HEK293 (cell line): ENCODE data around the gene XPA.

Experiments
- GLIS2 ChIP-seq: fragments of 450-650 bp; formaldehyde crosslinking; IDR thresholded peaks from 2 replicates; pipeline ENCODE4 v1.5.1; 2016; ENCODE audit warnings: missing biosample characterization, missing genetic modification characterization
- OSR2 ChIP-seq: fragments of 450-650 bp; formaldehyde crosslinking; IDR thresholded peaks from 2 replicates; pipeline ENCODE4 v1.5.1; 2016; ENCODE audit warnings: missing biosample characterization, missing genetic modification characterization
- RBAK ChIP-seq: fragments of 450-650 bp; formaldehyde crosslinking; IDR thresholded peaks from 2 replicates; pipeline ENCODE4 v1.5.1; 2016; ENCODE audit warnings: missing biosample characterization, missing genetic modification characterization
- ZBTB6 ChIP-seq: fragments of 450-650 bp; formaldehyde crosslinking; IDR thresholded peaks from 2 replicates; pipeline ENCODE4 v1.5.1; 2017; ENCODE audit warnings: missing biosample characterization, missing genetic modification characterization
- ZNF292 ChIP-seq: fragments of 450-650 bp; formaldehyde crosslinking; IDR thresholded peaks from 2 replicates; pipeline ENCODE4 v1.5.1; 2016; ENCODE audit warnings: low read depth, missing biosample characterization, missing genetic modification characterization, borderline replicate concordance
- ZNF521 ChIP-seq: fragments of 450-650 bp; formaldehyde crosslinking; IDR thresholded peaks from 2 replicates; pipeline ENCODE4 v1.5.1; 2017; ENCODE audit warnings: missing biosample characterization, mild to moderate bottlenecking, missing genetic modification characterization
- TF ChIP-seq, protein P1 (sequence below): fragments of 450-650 bp; formaldehyde crosslinking; IDR thresholded peaks from 2 replicates; pipeline ENCODE4 v1.5.1; 2016; ENCODE audit warnings: missing biosample characterization, missing genetic modification characterization
- TF ChIP-seq, protein P2 (sequence below): fragments of 450-650 bp; IDR thresholded peaks from 2 replicates; pipeline ENCODE4 v1.5.1; 2018; ENCODE audit warnings: missing biosample characterization, mild to moderate bottlenecking, missing genetic modification characterization
- TF ChIP-seq, protein P3 (sequence below): fragments of 450-650 bp; formaldehyde crosslinking; IDR thresholded peaks from 2 replicates; pipeline ENCODE4 v1.5.1; 2016; ENCODE audit warnings: missing biosample characterization, missing genetic modification characterization, low read depth

DNA sequence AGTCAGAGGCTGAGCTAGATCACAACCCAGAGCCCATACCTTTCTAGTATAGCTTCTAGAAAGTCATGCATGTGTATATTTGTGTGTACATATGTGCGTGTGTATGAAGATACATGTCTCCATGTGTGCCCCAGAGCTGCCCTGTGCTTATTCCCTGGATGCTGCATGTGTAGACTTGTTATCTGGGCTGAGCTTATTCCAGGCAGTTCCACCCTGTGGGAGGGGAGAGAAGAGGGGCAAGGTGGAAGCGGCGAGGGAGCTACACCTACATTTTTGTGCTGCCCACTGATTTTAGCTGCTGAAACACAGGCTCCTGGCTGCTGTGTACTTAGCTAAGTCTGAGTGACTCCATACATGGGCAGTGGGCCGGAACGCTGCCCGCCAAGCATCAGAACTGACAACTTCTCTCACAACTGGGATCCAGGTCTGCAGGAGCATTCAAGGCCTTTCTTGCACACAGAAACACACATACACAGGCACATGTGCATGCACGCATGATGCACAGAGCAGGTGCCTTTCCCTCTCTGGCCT lies 38.0 kb upstream of the XPA start:
- TF ChIP-seq, protein P1, sequence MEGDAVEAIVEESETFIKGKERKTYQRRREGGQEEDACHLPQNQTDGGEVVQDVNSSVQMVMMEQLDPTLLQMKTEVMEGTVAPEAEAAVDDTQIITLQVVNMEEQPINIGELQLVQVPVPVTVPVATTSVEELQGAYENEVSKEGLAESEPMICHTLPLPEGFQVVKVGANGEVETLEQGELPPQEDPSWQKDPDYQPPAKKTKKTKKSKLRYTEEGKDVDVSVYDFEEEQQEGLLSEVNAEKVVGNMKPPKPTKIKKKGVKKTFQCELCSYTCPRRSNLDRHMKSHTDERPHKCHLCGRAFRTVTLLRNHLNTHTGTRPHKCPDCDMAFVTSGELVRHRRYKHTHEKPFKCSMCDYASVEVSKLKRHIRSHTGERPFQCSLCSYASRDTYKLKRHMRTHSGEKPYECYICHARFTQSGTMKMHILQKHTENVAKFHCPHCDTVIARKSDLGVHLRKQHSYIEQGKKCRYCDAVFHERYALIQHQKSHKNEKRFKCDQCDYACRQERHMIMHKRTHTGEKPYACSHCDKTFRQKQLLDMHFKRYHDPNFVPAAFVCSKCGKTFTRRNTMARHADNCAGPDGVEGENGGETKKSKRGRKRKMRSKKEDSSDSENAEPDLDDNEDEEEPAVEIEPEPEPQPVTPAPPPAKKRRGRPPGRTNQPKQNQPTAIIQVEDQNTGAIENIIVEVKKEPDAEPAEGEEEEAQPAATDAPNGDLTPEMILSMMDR: no peak
- TF ChIP-seq ZNF521 (tag by site-specific recombination): no peak
- TF ChIP-seq RBAK (tag by site-specific recombination): no peak
- TF ChIP-seq ZBTB6 (tag by site-specific recombination): no peak
- no peak for TF ChIP-seq OSR2 (tag by site-specific recombination)
- TF ChIP-seq, protein P2, sequence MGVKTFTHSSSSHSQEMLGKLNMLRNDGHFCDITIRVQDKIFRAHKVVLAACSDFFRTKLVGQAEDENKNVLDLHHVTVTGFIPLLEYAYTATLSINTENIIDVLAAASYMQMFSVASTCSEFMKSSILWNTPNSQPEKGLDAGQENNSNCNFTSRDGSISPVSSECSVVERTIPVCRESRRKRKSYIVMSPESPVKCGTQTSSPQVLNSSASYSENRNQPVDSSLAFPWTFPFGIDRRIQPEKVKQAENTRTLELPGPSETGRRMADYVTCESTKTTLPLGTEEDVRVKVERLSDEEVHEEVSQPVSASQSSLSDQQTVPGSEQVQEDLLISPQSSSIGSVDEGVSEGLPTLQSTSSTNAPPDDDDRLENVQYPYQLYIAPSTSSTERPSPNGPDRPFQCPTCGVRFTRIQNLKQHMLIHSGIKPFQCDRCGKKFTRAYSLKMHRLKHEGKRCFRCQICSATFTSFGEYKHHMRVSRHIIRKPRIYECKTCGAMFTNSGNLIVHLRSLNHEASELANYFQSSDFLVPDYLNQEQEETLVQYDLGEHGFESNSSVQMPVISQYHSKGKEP (tag by site-specific recombination): no peak
- TF ChIP-seq, protein P3, sequence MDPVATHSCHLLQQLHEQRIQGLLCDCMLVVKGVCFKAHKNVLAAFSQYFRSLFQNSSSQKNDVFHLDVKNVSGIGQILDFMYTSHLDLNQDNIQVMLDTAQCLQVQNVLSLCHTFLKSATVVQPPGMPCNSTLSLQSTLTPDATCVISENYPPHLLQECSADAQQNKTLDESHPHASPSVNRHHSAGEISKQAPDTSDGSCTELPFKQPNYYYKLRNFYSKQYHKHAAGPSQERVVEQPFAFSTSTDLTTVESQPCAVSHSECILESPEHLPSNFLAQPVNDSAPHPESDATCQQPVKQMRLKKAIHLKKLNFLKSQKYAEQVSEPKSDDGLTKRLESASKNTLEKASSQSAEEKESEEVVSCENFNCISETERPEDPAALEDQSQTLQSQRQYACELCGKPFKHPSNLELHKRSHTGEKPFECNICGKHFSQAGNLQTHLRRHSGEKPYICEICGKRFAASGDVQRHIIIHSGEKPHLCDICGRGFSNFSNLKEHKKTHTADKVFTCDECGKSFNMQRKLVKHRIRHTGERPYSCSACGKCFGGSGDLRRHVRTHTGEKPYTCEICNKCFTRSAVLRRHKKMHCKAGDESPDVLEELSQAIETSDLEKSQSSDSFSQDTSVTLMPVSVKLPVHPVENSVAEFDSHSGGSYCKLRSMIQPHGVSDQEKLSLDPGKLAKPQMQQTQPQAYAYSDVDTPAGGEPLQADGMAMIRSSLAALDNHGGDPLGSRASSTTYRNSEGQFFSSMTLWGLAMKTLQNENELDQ (tag by site-specific recombination): no peak
- TF ChIP-seq GLIS2: no peak
- no peak for TF ChIP-seq ZNF292 (tag by site-specific recombination)
